ENCODE results near the gene RILPL2. TPM values are rescaled to one million over a fixed set of nuclear protein-coding genes. Genes with fewer than 3 reads are reported as not detected.

RILPL2 gene
- total RNA-seq, 1 donor from 2014 or later, result 0.10 TPM

DNA sequence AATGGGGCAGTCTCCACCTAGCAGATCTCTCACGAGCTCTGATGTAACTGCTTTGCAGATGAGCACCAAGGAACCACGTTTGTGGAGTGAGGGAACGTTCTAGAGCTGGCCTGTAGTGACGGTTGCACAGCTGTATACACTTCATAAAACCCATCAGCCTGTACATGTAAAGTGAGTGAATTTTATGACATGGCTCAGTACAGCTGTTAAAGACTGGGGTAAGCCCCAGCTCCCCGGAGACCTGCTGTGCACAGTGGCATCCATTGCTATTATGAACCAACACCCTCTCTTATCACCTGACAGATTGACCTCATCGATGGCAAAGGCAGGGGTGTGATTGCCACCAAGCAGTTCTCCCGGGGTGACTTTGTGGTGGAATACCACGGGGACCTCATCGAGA, 31.9 kb downstream of the RILPL2 start:
- Mint-ChIP-seq H3K27ac (ENCODE audit: unreplicated experiment) (no peak overlapping the region), H3K4me3 (ENCODE audit: unreplicated experiment) (no peak overlapping the region), H3K9me3 (ENCODE audit: unreplicated experiment) (no peaks in the 10 kb centered on the region), H3K4me1 (ENCODE audit: low read depth, unreplicated experiment) (no peaks in the 10 kb centered on the region), H3K36me3 (ENCODE audit: unreplicated experiment) (peaks cover 4% of the 10 kb centered on the region), H3K27me3 (ENCODE audit: unreplicated experiment) (no peaks in the 10 kb centered on the region)
- TF ChIP-seq, protein P1, sequence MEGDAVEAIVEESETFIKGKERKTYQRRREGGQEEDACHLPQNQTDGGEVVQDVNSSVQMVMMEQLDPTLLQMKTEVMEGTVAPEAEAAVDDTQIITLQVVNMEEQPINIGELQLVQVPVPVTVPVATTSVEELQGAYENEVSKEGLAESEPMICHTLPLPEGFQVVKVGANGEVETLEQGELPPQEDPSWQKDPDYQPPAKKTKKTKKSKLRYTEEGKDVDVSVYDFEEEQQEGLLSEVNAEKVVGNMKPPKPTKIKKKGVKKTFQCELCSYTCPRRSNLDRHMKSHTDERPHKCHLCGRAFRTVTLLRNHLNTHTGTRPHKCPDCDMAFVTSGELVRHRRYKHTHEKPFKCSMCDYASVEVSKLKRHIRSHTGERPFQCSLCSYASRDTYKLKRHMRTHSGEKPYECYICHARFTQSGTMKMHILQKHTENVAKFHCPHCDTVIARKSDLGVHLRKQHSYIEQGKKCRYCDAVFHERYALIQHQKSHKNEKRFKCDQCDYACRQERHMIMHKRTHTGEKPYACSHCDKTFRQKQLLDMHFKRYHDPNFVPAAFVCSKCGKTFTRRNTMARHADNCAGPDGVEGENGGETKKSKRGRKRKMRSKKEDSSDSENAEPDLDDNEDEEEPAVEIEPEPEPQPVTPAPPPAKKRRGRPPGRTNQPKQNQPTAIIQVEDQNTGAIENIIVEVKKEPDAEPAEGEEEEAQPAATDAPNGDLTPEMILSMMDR (IDR thresholded peaks at IDR 0.05; ENCODE audit: partially characterized antibody, unreplicated experiment), result no peak
- DNase-seq, result no peak

DNA sequence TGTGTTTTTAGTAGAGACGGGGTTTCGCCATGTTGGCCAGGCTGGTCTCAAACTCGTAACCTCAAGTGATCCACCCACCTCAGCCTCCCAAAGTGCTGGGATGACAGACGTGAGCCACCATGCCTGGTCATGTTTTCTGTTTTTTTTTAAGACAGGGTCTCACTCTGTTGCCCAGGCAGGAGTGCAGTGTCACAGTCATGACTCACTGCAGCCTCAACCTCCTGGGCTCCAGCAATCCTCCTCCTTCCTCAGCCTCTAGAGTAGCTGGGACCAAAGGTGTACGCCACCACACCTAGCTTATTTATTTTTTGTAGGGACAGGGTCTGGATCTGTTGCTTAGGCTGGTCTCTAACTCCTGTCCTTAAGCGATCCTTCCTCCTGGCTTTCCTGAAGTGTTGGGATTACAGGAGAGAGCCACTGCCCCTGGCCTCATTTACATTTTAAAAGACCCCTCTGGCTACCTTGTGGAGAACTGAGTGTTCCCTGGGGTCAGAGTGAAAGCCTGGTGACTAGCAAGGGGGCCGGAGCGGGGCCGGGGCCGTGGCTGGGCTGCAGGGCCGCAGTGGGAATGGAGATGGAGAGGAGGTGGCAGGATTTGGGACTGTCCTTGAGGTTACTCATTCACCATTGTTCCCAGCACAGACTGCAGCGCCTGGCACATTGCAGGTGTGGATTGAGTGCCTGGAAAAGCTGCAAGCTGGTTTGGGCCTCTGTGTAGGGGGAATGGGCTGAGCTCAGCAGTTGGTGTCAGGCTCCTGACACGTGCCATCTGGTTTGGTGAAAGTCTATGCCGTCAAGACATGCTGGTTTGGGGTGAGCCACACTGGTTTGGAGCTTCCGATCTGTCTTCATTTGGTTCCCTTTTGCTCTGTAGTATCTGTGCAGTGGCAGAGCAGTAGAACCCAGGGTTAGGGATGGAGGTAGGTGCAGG, 34.5 kb downstream of the RILPL2 start:
- Mint-ChIP-seq H3K9me3 (ENCODE audit: unreplicated experiment) (no peaks in the 10 kb centered on the region), H3K4me3 (ENCODE audit: unreplicated experiment) (no peak overlapping the region), H3K27ac (ENCODE audit: unreplicated experiment) (peak overlapping the region; percentile 22), H3K36me3 (ENCODE audit: unreplicated experiment) (peaks cover 4% of the 10 kb centered on the region), H3K4me1 (ENCODE audit: low read depth, unreplicated experiment) (no peaks in the 10 kb centered on the region), H3K27me3 (ENCODE audit: unreplicated experiment) (peaks cover 2% of the 10 kb centered on the region)
- peak; percentile 22 for DNase-seq
- TF ChIP-seq, protein P1 (IDR thresholded peaks at IDR 0.05; ENCODE audit: partially characterized antibody, unreplicated experiment), result no peak

DNA sequence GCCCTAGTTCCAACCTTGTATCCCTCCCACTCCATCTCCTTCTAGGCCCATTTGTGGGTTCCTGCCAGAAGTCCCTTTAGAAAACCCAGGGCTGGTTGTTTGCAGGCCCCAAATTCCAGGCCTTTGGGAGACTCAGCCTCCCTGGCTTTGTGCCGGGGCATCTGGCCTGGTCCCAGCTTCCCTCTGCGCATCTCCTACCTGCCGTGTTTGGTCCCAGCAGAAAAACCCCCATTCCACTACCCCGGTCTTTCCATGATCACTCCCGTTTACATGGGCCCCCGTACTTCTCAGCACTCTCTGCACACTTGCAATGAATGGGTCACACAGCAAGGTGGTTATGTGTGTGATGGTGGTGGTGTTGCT, 37.2 kb downstream of the RILPL2 start:
- H3K4me1 Mint-ChIP-seq (ENCODE audit: low read depth, unreplicated experiment), result no peaks in the 10 kb centered on the region
- TF ChIP-seq, protein P1 (IDR thresholded peaks at IDR 0.05; ENCODE audit: partially characterized antibody, unreplicated experiment), result no peak
- no peak for DNase-seq
- H3K36me3 Mint-ChIP-seq (ENCODE audit: unreplicated experiment), result peaks cover 4% of the 10 kb centered on the region
- no peak overlapping the region for H3K27ac Mint-ChIP-seq (ENCODE audit: unreplicated experiment)
- peaks cover 3% of the 10 kb centered on the region for H3K9me3 Mint-ChIP-seq (ENCODE audit: unreplicated experiment)
- peaks cover 4% of the 10 kb centered on the region for H3K27me3 Mint-ChIP-seq (ENCODE audit: unreplicated experiment)
- no peak overlapping the region for H3K4me3 Mint-ChIP-seq (ENCODE audit: unreplicated experiment)

DNA sequence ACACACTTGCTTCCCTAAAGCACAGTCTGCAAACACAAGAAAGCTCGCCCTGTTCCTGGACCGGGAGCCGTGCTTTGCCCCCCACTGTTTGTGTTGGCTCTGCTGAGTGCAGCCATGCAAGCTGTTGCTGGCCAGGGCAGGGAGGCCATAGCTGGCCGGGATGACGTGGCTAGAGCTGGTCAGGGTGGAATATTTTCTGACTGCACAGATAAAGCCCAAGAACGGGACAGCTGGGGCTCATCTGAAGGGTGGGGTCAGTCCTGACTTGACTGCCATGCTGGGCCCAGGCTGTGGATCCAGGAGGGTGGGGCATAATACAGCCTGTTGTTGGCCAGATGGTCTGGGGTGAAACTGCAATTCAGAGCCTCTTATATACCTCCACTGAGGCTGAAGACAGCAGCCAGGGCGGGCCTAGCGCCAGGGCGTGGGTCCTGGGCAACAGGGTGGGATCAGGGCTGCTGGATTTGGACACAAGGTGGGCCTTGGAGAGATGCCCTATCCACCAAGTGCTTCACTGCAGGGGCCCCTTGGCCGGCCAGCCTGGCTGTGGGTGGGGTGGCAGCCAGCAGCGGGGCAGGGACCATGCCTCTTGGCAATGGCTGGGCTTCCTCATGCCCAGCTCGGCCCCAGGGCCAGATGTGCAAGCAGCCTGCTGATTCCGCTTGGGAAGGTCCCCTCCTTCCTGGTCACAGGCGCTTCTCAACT, 37.8 kb downstream of the RILPL2 start:
- H3K9me3 Mint-ChIP-seq (ENCODE audit: unreplicated experiment), result peaks cover 3% of the 10 kb centered on the region
- peak; percentile 21 for DNase-seq
- H3K27ac Mint-ChIP-seq (ENCODE audit: unreplicated experiment), result no peak overlapping the region
- H3K4me1 Mint-ChIP-seq (ENCODE audit: low read depth, unreplicated experiment), result no peaks in the 10 kb centered on the region
- H3K4me3 Mint-ChIP-seq (ENCODE audit: unreplicated experiment), result no peak overlapping the region
- H3K27me3 Mint-ChIP-seq (ENCODE audit: unreplicated experiment), result peaks cover 4% of the 10 kb centered on the region
- peaks cover 4% of the 10 kb centered on the region for H3K36me3 Mint-ChIP-seq (ENCODE audit: unreplicated experiment)
- TF ChIP-seq, protein P1 (IDR thresholded peaks at IDR 0.05; ENCODE audit: partially characterized antibody, unreplicated experiment), result no peak

GRCh38 chr12:123398177-123398549, 38.3 kb downstream of the RILPL2 start:
- H3K27ac Mint-ChIP-seq (ENCODE audit: unreplicated experiment), result peak overlapping the region; percentile 62

More at GRCh38 chr12:123398177-123398549, 38.3 kb downstream of the RILPL2 start:
- H3K4me3 Mint-ChIP-seq (ENCODE audit: unreplicated experiment), result no peak overlapping the region
- H3K27me3 Mint-ChIP-seq (ENCODE audit: unreplicated experiment), result peaks cover 6% of the 10 kb centered on the region
- peaks cover under 1% of the 10 kb centered on the region for H3K36me3 Mint-ChIP-seq (ENCODE audit: unreplicated experiment)
- H3K4me1 Mint-ChIP-seq (ENCODE audit: low read depth, unreplicated experiment), result no peaks in the 10 kb centered on the region
- TF ChIP-seq, protein P1 (IDR thresholded peaks at IDR 0.05; ENCODE audit: partially characterized antibody, unreplicated experiment), result no peak
- H3K9me3 Mint-ChIP-seq (ENCODE audit: unreplicated experiment), result peaks cover 3% of the 10 kb centered on the region
- no peak for DNase-seq
